ENCODE data around the gene TUFT1.

DNA sequence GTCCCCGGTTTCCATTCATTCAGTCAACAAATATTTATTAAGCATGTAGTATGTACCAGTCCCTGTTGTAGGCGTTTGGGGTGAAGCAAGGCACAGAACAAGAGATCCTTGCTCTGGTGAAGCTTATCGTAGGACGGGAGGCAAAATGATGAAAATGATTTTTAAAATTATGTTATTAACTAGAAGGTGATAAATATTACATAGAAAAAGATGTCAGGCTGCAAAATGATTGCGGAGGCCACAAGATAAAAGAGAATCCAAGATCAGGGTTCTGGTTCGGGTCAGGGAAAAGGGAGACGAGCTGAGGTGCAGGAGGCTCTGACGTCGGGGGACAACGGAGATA lies 29.5 kb upstream of the TUFT1 start:
- TF ChIP-seq, protein P1, sequence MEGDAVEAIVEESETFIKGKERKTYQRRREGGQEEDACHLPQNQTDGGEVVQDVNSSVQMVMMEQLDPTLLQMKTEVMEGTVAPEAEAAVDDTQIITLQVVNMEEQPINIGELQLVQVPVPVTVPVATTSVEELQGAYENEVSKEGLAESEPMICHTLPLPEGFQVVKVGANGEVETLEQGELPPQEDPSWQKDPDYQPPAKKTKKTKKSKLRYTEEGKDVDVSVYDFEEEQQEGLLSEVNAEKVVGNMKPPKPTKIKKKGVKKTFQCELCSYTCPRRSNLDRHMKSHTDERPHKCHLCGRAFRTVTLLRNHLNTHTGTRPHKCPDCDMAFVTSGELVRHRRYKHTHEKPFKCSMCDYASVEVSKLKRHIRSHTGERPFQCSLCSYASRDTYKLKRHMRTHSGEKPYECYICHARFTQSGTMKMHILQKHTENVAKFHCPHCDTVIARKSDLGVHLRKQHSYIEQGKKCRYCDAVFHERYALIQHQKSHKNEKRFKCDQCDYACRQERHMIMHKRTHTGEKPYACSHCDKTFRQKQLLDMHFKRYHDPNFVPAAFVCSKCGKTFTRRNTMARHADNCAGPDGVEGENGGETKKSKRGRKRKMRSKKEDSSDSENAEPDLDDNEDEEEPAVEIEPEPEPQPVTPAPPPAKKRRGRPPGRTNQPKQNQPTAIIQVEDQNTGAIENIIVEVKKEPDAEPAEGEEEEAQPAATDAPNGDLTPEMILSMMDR (IDR thresholded peaks at IDR 0.05), result no peak
- TF ChIP-seq POLR2AphosphoS5 (IDR thresholded peaks at IDR 0.05), result no peak
- no peak for TF ChIP-seq POLR2A (IDR thresholded peaks at IDR 0.05)
